ENCODE measurements around the gene DSN1. TPM values are rescaled to one million over a fixed set of nuclear protein-coding genes. Genes with fewer than 3 reads are reported as not detected.

The DSN1 gene
- total RNA-seq, 1 experiment from 2014 or later: 40.8 TPM

DNA sequence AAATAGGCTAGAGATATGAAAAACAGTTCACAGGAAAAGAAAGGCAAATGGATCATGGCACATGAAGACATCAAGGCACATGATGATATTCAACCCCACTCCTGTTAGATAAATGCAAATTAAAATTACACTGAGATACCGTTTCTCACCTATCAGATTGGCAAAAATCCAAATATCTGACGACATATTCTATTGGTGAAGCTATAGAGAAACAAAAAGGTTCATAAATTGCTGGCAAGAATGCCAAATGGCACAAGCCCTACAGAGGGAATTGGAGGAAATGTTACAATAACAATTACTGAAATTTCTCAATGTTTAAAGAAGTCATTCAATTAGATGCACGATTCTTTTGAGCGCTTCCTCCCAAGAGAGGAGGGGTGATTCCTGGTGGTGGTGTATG is 45.3 kb upstream of the DSN1 start:
- H3K9me3 ChIP-seq (ENCODE audit: low read depth, low read length, poor library complexity, severe bottlenecking): no peaks in the 10 kb centered on the region
- BruUV-seq (replicated peaks): no TSS peak
- intact Hi-C loops (cut with micrococcal nuclease; ENCODE audit: unreplicated experiment): no loop called here
- H3K27ac ChIP-seq (ENCODE audit: low read depth, low read length, poor library complexity, severe bottlenecking): no peak overlapping the region
- no peak for TF ChIP-seq EZH2 (IDR thresholded peaks at IDR 0.05; ENCODE audit: borderline replicate concordance, low read depth, low read length, poor library complexity, severe bottlenecking)
- TF ChIP-seq, protein P1, sequence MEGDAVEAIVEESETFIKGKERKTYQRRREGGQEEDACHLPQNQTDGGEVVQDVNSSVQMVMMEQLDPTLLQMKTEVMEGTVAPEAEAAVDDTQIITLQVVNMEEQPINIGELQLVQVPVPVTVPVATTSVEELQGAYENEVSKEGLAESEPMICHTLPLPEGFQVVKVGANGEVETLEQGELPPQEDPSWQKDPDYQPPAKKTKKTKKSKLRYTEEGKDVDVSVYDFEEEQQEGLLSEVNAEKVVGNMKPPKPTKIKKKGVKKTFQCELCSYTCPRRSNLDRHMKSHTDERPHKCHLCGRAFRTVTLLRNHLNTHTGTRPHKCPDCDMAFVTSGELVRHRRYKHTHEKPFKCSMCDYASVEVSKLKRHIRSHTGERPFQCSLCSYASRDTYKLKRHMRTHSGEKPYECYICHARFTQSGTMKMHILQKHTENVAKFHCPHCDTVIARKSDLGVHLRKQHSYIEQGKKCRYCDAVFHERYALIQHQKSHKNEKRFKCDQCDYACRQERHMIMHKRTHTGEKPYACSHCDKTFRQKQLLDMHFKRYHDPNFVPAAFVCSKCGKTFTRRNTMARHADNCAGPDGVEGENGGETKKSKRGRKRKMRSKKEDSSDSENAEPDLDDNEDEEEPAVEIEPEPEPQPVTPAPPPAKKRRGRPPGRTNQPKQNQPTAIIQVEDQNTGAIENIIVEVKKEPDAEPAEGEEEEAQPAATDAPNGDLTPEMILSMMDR (conservative IDR thresholded peaks at IDR 0.05; ENCODE audit: low read depth, low read length): no peak
- ChIA-PET CTCF (no interaction called here), POLR2A (ENCODE audit: low non-redundant PET) (no interaction called here)
- H3K4me3 ChIP-seq (ENCODE audit: low read depth, low read length, poor library complexity, severe bottlenecking): no peak overlapping the region
- H3K4me1 ChIP-seq (ENCODE audit: insufficient read depth, low read length, poor library complexity, severe bottlenecking): peaks cover 5% of the 10 kb centered on the region
- DNase-seq (ENCODE audit: low spot score): no peak
- peaks cover 38% of the 10 kb centered on the region for H3K36me3 ChIP-seq (ENCODE audit: insufficient read depth, low read length, poor library complexity, severe bottlenecking)
- H3K27me3 ChIP-seq (replicated peaks; ENCODE audit: insufficient read depth, low read depth, low read length, poor library complexity): no peaks in the 10 kb centered on the region

DNA sequence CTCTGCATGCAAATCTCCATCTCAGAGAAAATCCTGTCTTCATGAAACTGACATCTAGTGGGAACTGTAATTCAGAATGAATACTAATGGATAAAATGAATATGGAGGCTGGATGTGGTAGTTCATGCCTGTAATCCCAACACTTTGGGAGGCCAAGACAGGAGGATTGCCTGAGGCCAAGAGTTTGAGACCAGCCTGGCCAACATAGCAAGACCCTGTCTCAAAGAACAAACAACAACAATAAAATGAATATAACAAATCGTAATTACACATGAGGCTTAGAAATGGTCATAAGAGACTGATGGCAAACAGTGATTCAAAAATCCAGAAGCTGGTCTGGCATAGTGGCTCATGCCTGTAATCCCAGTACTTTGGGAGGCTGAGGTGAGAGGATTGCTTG is 44.6 kb upstream of the DSN1 start:
- TF ChIP-seq, protein P1 (conservative IDR thresholded peaks at IDR 0.05; ENCODE audit: low read depth, low read length): no peak
- no peak for TF ChIP-seq EZH2 (IDR thresholded peaks at IDR 0.05; ENCODE audit: borderline replicate concordance, low read depth, low read length, poor library complexity, severe bottlenecking)
- H3K4me1 ChIP-seq (ENCODE audit: insufficient read depth, low read length, poor library complexity, severe bottlenecking): peaks cover 5% of the 10 kb centered on the region
- H3K9me3 ChIP-seq (ENCODE audit: low read depth, low read length, poor library complexity, severe bottlenecking): no peaks in the 10 kb centered on the region
- peaks cover 40% of the 10 kb centered on the region for H3K36me3 ChIP-seq (ENCODE audit: insufficient read depth, low read length, poor library complexity, severe bottlenecking)
- ChIA-PET POLR2A (ENCODE audit: low non-redundant PET) (no interaction called here), CTCF (no interaction called here)
- no TSS peak for BruUV-seq (replicated peaks)
- no peak overlapping the region for H3K27ac ChIP-seq (ENCODE audit: low read depth, low read length, poor library complexity, severe bottlenecking)
- intact Hi-C loops (cut with micrococcal nuclease; ENCODE audit: unreplicated experiment): no loop called here
- no peak for DNase-seq (ENCODE audit: low spot score)
- no peak overlapping the region for H3K4me3 ChIP-seq (ENCODE audit: low read depth, low read length, poor library complexity, severe bottlenecking)
- no peaks in the 10 kb centered on the region for H3K27me3 ChIP-seq (replicated peaks; ENCODE audit: insufficient read depth, low read depth, low read length, poor library complexity)

DNA sequence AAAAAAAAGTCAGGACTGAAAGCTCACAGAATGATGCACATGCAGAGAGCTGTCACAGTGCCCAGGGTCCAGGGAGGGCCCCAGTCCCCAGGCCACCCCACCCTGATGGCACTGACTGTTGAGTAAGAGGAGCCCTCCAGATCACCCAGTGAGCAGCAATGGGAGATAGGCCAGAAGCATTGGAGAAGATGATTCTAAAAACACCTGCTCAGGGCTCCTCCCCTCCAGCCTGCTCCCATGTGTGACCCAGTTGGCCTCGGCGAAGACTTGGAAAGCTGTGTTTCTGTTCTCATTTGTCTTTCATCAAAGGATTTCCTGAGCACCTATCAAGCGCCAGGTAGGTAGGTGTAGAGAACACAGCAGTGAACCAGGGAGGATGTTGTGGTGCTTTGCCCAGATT is 43.9 kb upstream of the DSN1 start:
- Histone ChIP-seq H3K27me3 (replicated peaks; ENCODE audit: insufficient read depth, low read depth, low read length, poor library complexity) (no peaks in the 10 kb centered on the region), H3K27ac (ENCODE audit: low read depth, low read length, poor library complexity, severe bottlenecking) (no peak overlapping the region), H3K36me3 (ENCODE audit: insufficient read depth, low read length, poor library complexity, severe bottlenecking) (peaks cover 44% of the 10 kb centered on the region), H3K9me3 (ENCODE audit: low read depth, low read length, poor library complexity, severe bottlenecking) (no peaks in the 10 kb centered on the region), H3K4me3 (ENCODE audit: low read depth, low read length, poor library complexity, severe bottlenecking) (no peak overlapping the region), H3K4me1 (ENCODE audit: insufficient read depth, low read length, poor library complexity, severe bottlenecking) (peaks cover 5% of the 10 kb centered on the region)
- TF ChIP-seq, protein P1 (conservative IDR thresholded peaks at IDR 0.05; ENCODE audit: low read depth, low read length): no peak
- no peak for TF ChIP-seq EZH2 (IDR thresholded peaks at IDR 0.05; ENCODE audit: borderline replicate concordance, low read depth, low read length, poor library complexity, severe bottlenecking)
- intact Hi-C loops (cut with micrococcal nuclease; ENCODE audit: unreplicated experiment): no loop called here
- CTCF ChIA-PET: no interaction called here
- DNase-seq (ENCODE audit: low spot score): no peak
- BruUV-seq (replicated peaks): no TSS peak
- POLR2A ChIA-PET (ENCODE audit: low non-redundant PET): no interaction called here

Data from A673 (cell line).